H1 (cell line): ENCODE measurements around the gene CCNE1. TPM values are rescaled to one million over a fixed set of nuclear protein-coding genes. Genes with fewer than 3 reads are reported as not detected.

ENCODE experiments used
- CTCF ChIA-PET: fragments of 300-600 bp; sonication (Branson Sonifier 250); formaldehyde crosslinking; loops from one replicate; lab custom pipeline; 2021; ENCODE audit not compliant: partially characterized antibody; lab: Charles Lee
- POLR2A ChIA-PET: fragments of 300-600 bp; sonication (Branson Sonifier 250); formaldehyde crosslinking; loops from one replicate; lab custom pipeline; 2021; ENCODE audit warnings: inconsistent platforms; ENCODE audit not compliant: partially characterized antibody; lab: Charles Lee
- DNase-seq, 2 experiments: peaks; one replicate each; pipeline versions ENCODE4 v3.0.0 to v3.0.0-alpha.2; 2010 to 2022; ENCODE audit warnings: low spot score in 2 of 2, low read depth in 1 of 2, mixed read lengths in 1 of 2
- FAIRE-seq: peaks from 2 replicates; lab custom pipeline; 2011; peaks lifted over from hg19 to GRCh38; lab: Jason Lieb, UNC
- H2AFZ ChIP-seq: 2 replicates; pipeline ENCODE4 v1.8.1; 2012; ENCODE audit warnings: low read length, inconsistent platforms
- H2AK5ac ChIP-seq: 2 replicates; pipeline ENCODE4 v1.6.1; 2013; ENCODE audit warnings: low read depth, low read length
- H2BK120ac ChIP-seq: replicated peaks from 2 replicates; pipeline ENCODE3; 2013; ENCODE audit warnings: low read depth, low read length, inconsistent platforms
- H2BK12ac ChIP-seq: 2 replicates; pipeline ENCODE4 v1.6.1; 2013; ENCODE audit warnings: low read depth, low read length
- H2BK15ac ChIP-seq: 2 replicates; pipeline ENCODE4 v1.6.1; 2013; ENCODE audit warnings: low read length
- H2BK20ac ChIP-seq: 2 replicates; pipeline ENCODE4 v1.6.1; 2013; ENCODE audit warnings: low read length
- H2BK5ac ChIP-seq: 2 replicates; pipeline ENCODE4 v1.6.1; 2013; ENCODE audit warnings: low read depth, low read length
- H3K14ac ChIP-seq: 2 replicates; pipeline ENCODE4 v1.6.1; 2013; ENCODE audit warnings: inconsistent platforms; ENCODE audit not compliant: insufficient read length
- H3K18ac ChIP-seq: 2 replicates; pipeline ENCODE4 v1.6.1; 2013; ENCODE audit warnings: low read length; ENCODE audit errors: extremely low read depth
- H3K23ac ChIP-seq: 2 replicates; pipeline ENCODE4 v1.6.1; 2013; ENCODE audit warnings: inconsistent platforms; ENCODE audit not compliant: insufficient read length
- H3K23me2 ChIP-seq: 2 replicates; pipeline ENCODE4 v1.6.1; 2013; ENCODE audit warnings: low read depth, low read length
- H3K27ac ChIP-seq: 2 replicates; pipeline ENCODE4 v1.6.1; 2011; ENCODE audit warnings: low read depth, low read length, inconsistent platforms
- H3K27me3 ChIP-seq, 4 experiments: replicated peaks in 1 of 4; 1 replicate in 1 of 4; 2 replicates in 3 of 4; pipeline versions ENCODE4 v1.6.1 to v1.8.1; 2011 to 2013; ENCODE audit warnings: low read length in 3 of 4, mild to moderate bottlenecking in 3 of 4, inconsistent platforms in 2 of 4, mixed read lengths in 2 of 4, moderate library complexity in 1 of 4; ENCODE audit not compliant: control insufficient read depth in 3 of 4, insufficient read depth in 3 of 4; ENCODE audit errors: extremely low read depth in 1 of 4
- H3K36me3 ChIP-seq, 4 experiments: 2 replicates each; pipeline versions ENCODE4 v1.6.1 to v1.8.1; 2011 to 2013; ENCODE audit warnings: mild to moderate bottlenecking in 4 of 4, low read length in 3 of 4, moderate library complexity in 2 of 4, control low read depth in 1 of 4, inconsistent platforms in 1 of 4; ENCODE audit not compliant: insufficient read depth in 4 of 4, control insufficient read depth in 2 of 4
- H3K4ac ChIP-seq: replicated peaks from 2 replicates; pipeline ENCODE3; 2013; ENCODE audit warnings: low read length, low read depth, mixed read lengths, inconsistent platforms; ENCODE audit not compliant: insufficient read length
- H3K4me1 ChIP-seq, 4 experiments: replicated peaks in 1 of 4; 1 replicate in 1 of 4; 2 replicates in 3 of 4; pipeline versions ENCODE4 v1.6.1 to v1.8.1; 2011 to 2013; ENCODE audit warnings: low read length in 3 of 4, inconsistent platforms in 2 of 4, mixed read lengths in 1 of 4; ENCODE audit not compliant: insufficient read depth in 4 of 4, control insufficient read depth in 3 of 4
- H3K4me2 ChIP-seq, 2 experiments: 2 replicates each; pipeline versions ENCODE4 v1.6.1 to v1.8.1; 2011 to 2013; ENCODE audit warnings: low read depth in 2 of 2, low read length in 2 of 2, control low read depth in 1 of 2, inconsistent platforms in 1 of 2, mild to moderate bottlenecking in 1 of 2; ENCODE audit not compliant: insufficient read depth in 1 of 2
- H3K4me3 ChIP-seq, 4 experiments: fragments of 200-600, 300-600 bp in 1 of 4; sonication (generic), shearing (Covaris generic), sonication (Bioruptor Twin) in 1 of 4; 2 replicates each; pipeline versions ENCODE4 v1.5.1 to v1.8.1; 2011 to 2016; ENCODE audit warnings: low read length in 4 of 4, low read depth in 3 of 4, control low read depth in 2 of 4, inconsistent platforms in 2 of 4, mild to moderate bottlenecking in 2 of 4, mixed read lengths in 1 of 4, moderate library complexity in 1 of 4; ENCODE audit not compliant: insufficient read depth in 2 of 4; ENCODE audit errors: extremely low read depth in 1 of 4
- H3K56ac ChIP-seq: replicated peaks from 2 replicates; pipeline ENCODE3; 2013; ENCODE audit warnings: low read depth, mild to moderate bottlenecking, mixed read lengths, low read length, inconsistent platforms; ENCODE audit not compliant: insufficient read length
- H3K79me1 ChIP-seq: 2 replicates; pipeline ENCODE4 v1.6.1; 2013; ENCODE audit warnings: low read depth, low read length, control low read depth
- H3K79me2 ChIP-seq, 2 experiments: 2 replicates each; pipeline versions ENCODE4 v1.6.1 to v1.8.1; 2012 to 2013; ENCODE audit warnings: low read length in 2 of 2, mild to moderate bottlenecking in 2 of 2, inconsistent platforms in 1 of 2; ENCODE audit not compliant: insufficient read depth in 2 of 2, control insufficient read depth in 1 of 2
- H3K9ac ChIP-seq, 4 experiments: replicated peaks in 1 of 4; 1 replicate in 1 of 4; 2 replicates in 3 of 4; pipeline versions ENCODE4 v1.6.1 to v1.8.1; 2011 to 2013; ENCODE audit warnings: low read depth in 3 of 4, low read length in 3 of 4, control low read depth in 2 of 4, mild to moderate bottlenecking in 2 of 4, moderate library complexity in 2 of 4, inconsistent platforms in 1 of 4; ENCODE audit errors: extremely low read depth in 1 of 4
- H3K9me3 ChIP-seq, 2 experiments: 2 replicates each; pipeline versions ENCODE4 v1.6.1 to v1.8.1; 2012 to 2013; ENCODE audit warnings: mild to moderate bottlenecking in 2 of 2, moderate library complexity in 2 of 2, control low read depth in 1 of 2, inconsistent platforms in 1 of 2, low read depth in 1 of 2, low read length in 1 of 2, mixed read lengths in 1 of 2; ENCODE audit not compliant: insufficient read depth in 2 of 2
- H4K20me1 ChIP-seq, 2 experiments: replicated peaks in 1 of 2; 2 replicates each; pipeline versions ENCODE3 to v1.8.1; 2011 to 2013; ENCODE audit warnings: inconsistent platforms in 2 of 2, low read length in 2 of 2, mild to moderate bottlenecking in 1 of 2; ENCODE audit not compliant: insufficient read depth in 2 of 2, control insufficient read depth in 1 of 2
- H4K5ac ChIP-seq: 2 replicates; pipeline ENCODE4 v1.6.1; 2013; ENCODE audit warnings: low read length, low read depth, mixed read lengths, inconsistent platforms; ENCODE audit not compliant: insufficient read length
- H4K8ac ChIP-seq: 2 replicates; pipeline ENCODE4 v1.8.0; 2013; ENCODE audit warnings: mild to moderate bottlenecking, moderate library complexity, low read length, inconsistent platforms; ENCODE audit not compliant: insufficient read depth; ENCODE audit errors: extremely low read depth
- H4K91ac ChIP-seq: replicated peaks from 2 replicates; pipeline ENCODE3; 2013; ENCODE audit warnings: low read length, mixed read lengths, inconsistent platforms; ENCODE audit not compliant: insufficient read length
- ASH2L ChIP-seq: fragments of 200-600, 300-600 bp; sonication (generic); IDR thresholded peaks from one replicate; pipeline ENCODE4 v1.7.1; 2017; ENCODE audit warnings: low read length
- EGR1 ChIP-seq: IDR thresholded peaks from 2 replicates; pipeline ENCODE4 v1.6.1; 2011; ENCODE audit warnings: low read depth, low read length, borderline replicate concordance
- GTF2F1 ChIP-seq: IDR thresholded peaks from 2 replicates; pipeline ENCODE4 v1.6.1; 2012; ENCODE audit warnings: low read depth, low read length, improper control_type of control experiment, borderline replicate concordance
- HDAC2 ChIP-seq, 2 experiments: fragments of 300-600 bp in 1 of 2; sonication (generic) in 1 of 2; IDR thresholded peaks; 2 replicates each; pipeline ENCODE4 v1.6.1; 2011 to 2012; ENCODE audit warnings: low read depth in 2 of 2, low read length in 2 of 2, mild to moderate bottlenecking in 2 of 2, moderate library complexity in 2 of 2, borderline replicate concordance in 1 of 2, inconsistent platforms in 1 of 2
- KDM1A ChIP-seq: fragments of 200-600, 300-600 bp; sonication (generic); IDR thresholded peaks from 2 replicates; pipeline ENCODE4 v1.7.1; 2016; ENCODE audit warnings: mild to moderate bottlenecking, low read length, borderline replicate concordance
- NANOG ChIP-seq: IDR thresholded peaks from 2 replicates; pipeline ENCODE4 v1.6.1; 2011; ENCODE audit warnings: low read length, low read depth, mild to moderate bottlenecking, inconsistent platforms; ENCODE audit not compliant: insufficient read depth, poor library complexity, severe bottlenecking
- RBBP5 ChIP-seq: IDR thresholded peaks from 2 replicates; pipeline ENCODE4 v1.7.1; 2012; ENCODE audit warnings: low read depth, mild to moderate bottlenecking, inconsistent platforms, low read length, moderate library complexity, borderline replicate concordance
- SIRT6 ChIP-seq: IDR thresholded peaks from one replicate; pipeline ENCODE4 v1.7.1; 2012; ENCODE audit warnings: low read length, inconsistent platforms
- SP2 ChIP-seq: IDR thresholded peaks from 2 replicates; pipeline ENCODE4 v1.6.1; 2012; ENCODE audit warnings: mild to moderate bottlenecking, low read length, inconsistent platforms
- TAF1 ChIP-seq: IDR thresholded peaks from 2 replicates; pipeline ENCODE4 v1.6.1; 2011; ENCODE audit warnings: mild to moderate bottlenecking, low read depth, low read length
- TEAD4 ChIP-seq: IDR thresholded peaks from 2 replicates; pipeline ENCODE4 v1.6.1; 2012; ENCODE audit warnings: low read depth, low read length, inconsistent platforms, mixed read lengths
- WGBS, 2 experiments: shearing (Covaris generic) in 1 of 2; methylation state at CpG; one replicate each; pipeline versions ENCODE4 v1.1.6 to v1.1.7; 2013 to 2015; ENCODE audit warnings: low lambda C conversion rate in 2 of 2, mixed read lengths in 2 of 2, inconsistent platforms in 1 of 2, low coverage in 1 of 2, missing lambda C conversion rate in 1 of 2; ENCODE audit not compliant: insufficient replicate concordance in 2 of 2, insufficient coverage in 1 of 2, insufficient read length in 1 of 2; ENCODE audit errors: extremely low coverage in 1 of 2, missing lambda C conversion rate in 1 of 2; 5-methylcytosine and 5-hydroxymethylcytosine counted together
- polyA plus RNA-seq, 7 experiments: library from polyadenylated mRNA; depleted of rRNA in 3 of 7; stranded (reverse) in 5 of 7; unstranded in 2 of 7; fragments of >200 nt in 5 of 7; fragments of 200-250 nt in 2 of 7; gene quantifications; 1 replicate in 5 of 7; 2 replicates in 1 of 7; 4 replicates in 1 of 7; pipeline versions ENCODE4 v1.2.1 to v1.2.3, GENCODE V29; 2011 to 2013; ENCODE audit warnings: missing spikeins in 2 of 7, mixed read lengths in 2 of 7
- total RNA-seq: library from RNA; stranded (reverse); fragmentation: NEBNext Ultra II Directional; extraction: Animal tissue kit (Norgen Biotek cat#: 25700); gene quantifications from 2 replicates; pipeline ENCODE4 v1.2.1, GENCODE V29; 2021
- TF ChIP-seq, protein P1 (sequence below): IDR thresholded peaks from 2 replicates; pipeline ENCODE4 v1.6.1; 2012; ENCODE audit warnings: low read length, inconsistent platforms

The CCNE1 gene
- total and polyA plus RNA-seq, 2 of the 8 experiments (the other 6 are each of a cell fraction or from before 2014, with no cell fraction given): 43.2 to 44.6 TPM

DNA sequence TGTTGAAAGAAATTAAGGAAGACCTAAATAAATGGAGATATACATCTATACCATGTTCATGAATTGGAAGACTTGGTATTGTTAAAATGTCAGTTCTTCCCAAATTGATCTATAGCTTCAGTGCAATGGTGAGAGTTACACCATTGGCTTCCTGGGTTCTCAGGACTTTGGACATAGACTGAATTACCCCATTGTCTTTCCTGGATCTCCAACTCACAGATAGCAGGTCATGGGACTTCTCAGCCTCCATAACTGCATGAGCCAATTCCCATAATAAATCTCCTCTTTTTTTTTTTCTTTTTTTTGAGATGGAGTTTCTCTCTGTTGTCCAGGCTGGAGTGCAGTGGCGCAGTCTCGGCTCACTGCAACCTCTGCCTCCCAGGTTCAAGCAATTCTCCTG is 38.7 kb downstream of the CCNE1 start:
- H3K4ac ChIP-seq: no peak overlapping the region
- TF ChIP-seq, protein P1, sequence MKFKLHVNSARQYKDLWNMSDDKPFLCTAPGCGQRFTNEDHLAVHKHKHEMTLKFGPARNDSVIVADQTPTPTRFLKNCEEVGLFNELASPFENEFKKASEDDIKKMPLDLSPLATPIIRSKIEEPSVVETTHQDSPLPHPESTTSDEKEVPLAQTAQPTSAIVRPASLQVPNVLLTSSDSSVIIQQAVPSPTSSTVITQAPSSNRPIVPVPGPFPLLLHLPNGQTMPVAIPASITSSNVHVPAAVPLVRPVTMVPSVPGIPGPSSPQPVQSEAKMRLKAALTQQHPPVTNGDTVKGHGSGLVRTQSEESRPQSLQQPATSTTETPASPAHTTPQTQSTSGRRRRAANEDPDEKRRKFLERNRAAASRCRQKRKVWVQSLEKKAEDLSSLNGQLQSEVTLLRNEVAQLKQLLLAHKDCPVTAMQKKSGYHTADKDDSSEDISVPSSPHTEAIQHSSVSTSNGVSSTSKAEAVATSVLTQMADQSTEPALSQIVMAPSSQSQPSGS: no peak
- no peak for TF ChIP-seq SP2
- no peak for TF ChIP-seq GTF2F1
- no peak for TF ChIP-seq TEAD4
- TF ChIP-seq ASH2L: no peak
- no peak for TF ChIP-seq HDAC2 (IDR thresholded peaks at IDR 0.05; ENCODE audit: borderline replicate concordance in 1 of 2, low read depth in 2 of 2, low read length in 2 of 2)
- no peak for TF ChIP-seq NANOG
- no peak for TF ChIP-seq TAF1
- no peak for TF ChIP-seq RBBP5
- no peak for TF ChIP-seq SIRT6
- TF ChIP-seq KDM1A: no peak
- TF ChIP-seq EGR1: no peak
- no peak overlapping the region for H4K5ac ChIP-seq
- FAIRE-seq: no peak
- H3K27me3 ChIP-seq: no peaks in the 10 kb centered on the region; a peak in 1 of 7 replicates
- no peaks in the 10 kb centered on the region for H3K79me1 ChIP-seq
- no peak overlapping the region for H3K4me2 ChIP-seq
- no peak overlapping the region for H2BK15ac ChIP-seq
- H3K56ac ChIP-seq: no peak overlapping the region
- H3K79me2 ChIP-seq: no peaks in the 10 kb centered on the region
- H3K23ac ChIP-seq: no peak overlapping the region
- no peak overlapping the region for H3K27ac ChIP-seq
- no peak overlapping the region for H2AFZ ChIP-seq
- no peak overlapping the region for H2AK5ac ChIP-seq
- no peak overlapping the region for H2BK5ac ChIP-seq
- peaks cover 6% of the 10 kb centered on the region; the same call in 1 of the 2 replicates for H3K23me2 ChIP-seq
- no peaks in the 10 kb centered on the region for H3K9me3 ChIP-seq
- no peak for DNase-seq
- H4K8ac ChIP-seq: no peak overlapping the region
- no peaks in the 10 kb centered on the region for H4K20me1 ChIP-seq
- ChIA-PET POLR2A (no interaction called here), CTCF (interaction anchor here (0.7 to 2.5 kb wide), 6 partner anchors 8 to 876 kb away, joined by 3 to 17 read pairs (median 3); no protein-coding TSS in a partner anchor)
- H2BK20ac ChIP-seq: no peak overlapping the region
- peaks cover 0 to 5% (median 0%) of the 10 kb centered on the region in 4 experiments; a peak in 1 of 7 replicates for H3K4me1 ChIP-seq
- no peak overlapping the region for H2BK120ac ChIP-seq
- WGBS, 2 experiments: no CpG with 5 or more reads among the region's 2 CpGs
- no peak overlapping the region for H3K18ac ChIP-seq
- H3K9ac ChIP-seq: no peak overlapping the region
- no peak overlapping the region for H3K4me3 ChIP-seq
- no peak overlapping the region for H3K14ac ChIP-seq
- H3K36me3 ChIP-seq: no peaks in the 10 kb centered on the region
- H2BK12ac ChIP-seq: no peak overlapping the region
- H4K91ac ChIP-seq: no peak overlapping the region
